NCI-H1694 treated with DMSO at 0.1 percent for 48 hours (cell line): ENCODE data around the gene JMJD8.
"Not testable (repeated sequence)": the region's sequence is repeated elsewhere in the genome, so short reads cannot be mapped to it uniquely, and the experiment has no call there.

Experiments used
- DNase-seq: peaks from one replicate; lab custom pipeline; 2025; lab: John Stamatoyannopoulos, UW

Gene JMJD8

GRCh38 chr16:692356-693108 is 8.4 kb upstream of the JMJD8 start:
- no peak for DNase-seq

GRCh38 chr16:691242-691641 is 7.1 kb upstream of the JMJD8 start:
- DNase-seq, result not testable (repeated sequence)

GRCh38 chr16:689175-689897 is 5.2 kb upstream of the JMJD8 start:
- no peak for DNase-seq

- no peak for DNase-seq
Observed at GRCh38 chr16:687499-687898, 3.4 kb upstream of the JMJD8 start.

GRCh38 chr16:686459-687260 is 2.5 kb upstream of the JMJD8 start:
- DNase-seq, result no peak

GRCh38 chr16:685967-686366 is 1.8 kb upstream of the JMJD8 start:
- DNase-seq, result no peak

GRCh38 chr16:684961-685696 is 995 bp upstream of the JMJD8 start:
- DNase-seq, result no peak

GRCh38 chr16:683396-684070 is 601 bp downstream of the JMJD8 start:
- DNase-seq, result no peak

GRCh38 chr16:682493-683395 is 1.4 kb downstream of the JMJD8 start:
- DNase-seq, result no peak

- DNase-seq, result no peak
Observed at GRCh38 chr16:681746-682427, 2.2 kb downstream of the JMJD8 start.

GRCh38 chr16:680967-681745 is 3.0 kb downstream of the JMJD8 start:
- no peak for DNase-seq

- no peak for DNase-seq
Observed at GRCh38 chr16:680625-680945, 3.5 kb downstream of the JMJD8 start.

- peak; percentile 49 for DNase-seq
Observed at GRCh38 chr16:679814-680624, 4.1 kb downstream of the JMJD8 start, which contains the start of gene STUB1. TSS of gene STUB1 (plus strand) at chr16:680410. CDS start at chr16:680526, 116 bp downstream.

- peak; percentile 27 for DNase-seq
Observed at GRCh38 chr16:678858-679813, 5.0 kb downstream of the JMJD8 start.

- no peak for DNase-seq
Observed at GRCh38 chr16:678209-678857, 5.8 kb downstream of the JMJD8 start.
